GM06990 (cell line): Measurements from ENCODE around the gene GATAD2B.

Experiments used
- DNase-seq: peaks from one replicate; pipeline ENCODE4 v3.0.0-alpha.2; 2011; ENCODE audit not compliant: insufficient read length; ENCODE audit errors: extremely low read depth
- H3K27me3 ChIP-seq: replicated peaks from 2 replicates; pipeline ENCODE4 v1.6.0; 2011; ENCODE audit warnings: low read length; ENCODE audit not compliant: control insufficient read depth, insufficient read depth
- H3K36me3 ChIP-seq: 2 replicates; pipeline ENCODE4 v1.5.1; 2011; ENCODE audit warnings: low read length; ENCODE audit not compliant: control insufficient read depth, insufficient read depth
- H3K4me3 ChIP-seq: replicated peaks from 2 replicates; pipeline ENCODE4 v1.5.1; 2011; ENCODE audit warnings: low read depth, mild to moderate bottlenecking, control low read depth, low read length
- TF ChIP-seq, protein P1 (sequence below): IDR thresholded peaks from 2 replicates; pipeline ENCODE4 v1.5.1; 2011; ENCODE audit warnings: low read length, control low read depth, mild to moderate bottlenecking, inconsistent platforms; ENCODE audit not compliant: insufficient read depth, poor library complexity, severe bottlenecking

GATAD2B gene

DNA sequence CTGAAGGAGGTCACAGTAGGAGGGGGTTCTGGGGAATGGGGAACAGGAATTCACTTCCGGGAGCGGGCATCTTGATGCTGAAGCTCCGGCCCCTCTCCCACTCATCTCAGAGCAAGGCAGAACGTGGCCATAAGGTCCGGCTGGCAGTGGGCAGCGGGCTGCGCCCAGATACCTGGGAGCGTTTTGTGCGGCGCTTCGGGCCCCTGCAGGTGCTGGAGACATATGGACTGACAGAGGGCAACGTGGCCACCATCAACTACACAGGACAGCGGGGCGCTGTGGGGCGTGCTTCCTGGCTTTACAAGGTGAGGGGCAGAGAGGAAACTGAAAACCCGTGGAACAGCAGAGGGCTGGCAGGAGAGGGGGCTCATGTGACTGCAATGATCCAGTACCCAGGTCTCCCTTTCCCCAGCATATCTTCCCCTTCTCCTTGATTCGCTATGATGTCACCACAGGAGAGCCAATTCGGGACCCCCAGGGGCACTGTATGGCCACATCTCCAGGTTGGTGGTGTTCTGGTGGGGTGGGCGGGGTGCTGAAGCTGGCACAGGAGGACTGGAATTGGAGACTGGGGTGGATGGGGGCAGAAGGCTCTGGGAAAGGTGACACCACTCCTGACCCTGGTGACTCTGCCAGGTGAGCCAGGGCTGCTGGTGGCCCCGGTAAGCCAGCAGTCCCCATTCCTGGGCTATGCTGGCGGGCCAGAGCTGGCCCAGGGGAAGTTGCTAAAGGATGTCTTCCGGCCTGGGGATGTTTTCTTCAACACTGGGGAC lies 144.5 kb downstream of the GATAD2B start:
- TF ChIP-seq, protein P1, sequence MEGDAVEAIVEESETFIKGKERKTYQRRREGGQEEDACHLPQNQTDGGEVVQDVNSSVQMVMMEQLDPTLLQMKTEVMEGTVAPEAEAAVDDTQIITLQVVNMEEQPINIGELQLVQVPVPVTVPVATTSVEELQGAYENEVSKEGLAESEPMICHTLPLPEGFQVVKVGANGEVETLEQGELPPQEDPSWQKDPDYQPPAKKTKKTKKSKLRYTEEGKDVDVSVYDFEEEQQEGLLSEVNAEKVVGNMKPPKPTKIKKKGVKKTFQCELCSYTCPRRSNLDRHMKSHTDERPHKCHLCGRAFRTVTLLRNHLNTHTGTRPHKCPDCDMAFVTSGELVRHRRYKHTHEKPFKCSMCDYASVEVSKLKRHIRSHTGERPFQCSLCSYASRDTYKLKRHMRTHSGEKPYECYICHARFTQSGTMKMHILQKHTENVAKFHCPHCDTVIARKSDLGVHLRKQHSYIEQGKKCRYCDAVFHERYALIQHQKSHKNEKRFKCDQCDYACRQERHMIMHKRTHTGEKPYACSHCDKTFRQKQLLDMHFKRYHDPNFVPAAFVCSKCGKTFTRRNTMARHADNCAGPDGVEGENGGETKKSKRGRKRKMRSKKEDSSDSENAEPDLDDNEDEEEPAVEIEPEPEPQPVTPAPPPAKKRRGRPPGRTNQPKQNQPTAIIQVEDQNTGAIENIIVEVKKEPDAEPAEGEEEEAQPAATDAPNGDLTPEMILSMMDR = no peak
- no peak for DNase-seq
- Histone ChIP-seq H3K4me3 (no peak overlapping the region), H3K27me3 (no peaks in the 10 kb centered on the region), H3K36me3 (peaks cover 3% of the 10 kb centered on the region)

DNA sequence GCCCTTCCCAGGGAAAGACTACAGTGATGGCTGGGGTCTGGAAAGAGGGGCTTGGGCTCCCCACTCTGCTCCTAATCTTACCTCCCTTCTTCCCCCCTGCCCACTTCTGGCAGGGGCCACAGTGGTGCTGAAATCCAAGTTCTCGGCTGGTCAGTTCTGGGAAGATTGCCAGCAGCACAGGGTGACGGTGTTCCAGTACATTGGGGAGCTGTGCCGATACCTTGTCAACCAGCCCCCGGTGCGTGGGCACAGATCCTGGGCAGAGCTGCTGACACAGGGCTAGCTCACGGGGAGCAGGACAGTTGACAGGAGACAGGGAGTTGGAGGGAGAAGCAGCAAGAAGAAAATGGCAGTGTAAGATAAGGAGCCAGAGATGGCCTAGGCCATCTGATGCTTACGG lies 145.1 kb downstream of the GATAD2B start:
- Histone ChIP-seq H3K27me3 (no peaks in the 10 kb centered on the region), H3K4me3 (no peak overlapping the region), H3K36me3 (peaks cover 9% of the 10 kb centered on the region)
- TF ChIP-seq, protein P1 = no peak
- DNase-seq = no peak

DNA sequence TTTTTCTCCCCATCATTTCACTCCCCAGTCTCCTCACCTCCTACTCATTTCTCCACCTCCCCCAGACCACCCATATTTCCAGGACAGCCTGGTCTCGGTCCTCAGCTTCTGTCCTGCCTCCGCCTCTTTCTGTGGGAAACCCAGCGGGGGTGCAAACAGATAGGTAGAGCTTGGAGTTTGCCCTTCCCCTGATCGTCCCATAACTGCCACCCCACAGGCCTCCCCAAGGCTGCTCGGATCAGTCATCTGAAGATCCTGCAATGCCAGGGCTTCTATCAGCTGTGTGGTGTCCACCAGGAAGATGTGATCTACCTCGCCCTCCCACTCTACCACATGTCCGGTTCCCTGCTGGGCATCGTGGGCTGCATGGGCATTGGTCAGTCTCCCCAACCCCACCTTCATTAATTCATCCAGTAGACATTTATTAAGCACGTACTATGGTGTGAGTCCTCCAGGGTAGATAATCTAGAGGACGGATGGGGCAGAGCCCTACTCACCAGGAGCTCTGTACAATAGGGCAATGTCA lies 145.9 kb downstream of the GATAD2B start:
- Histone ChIP-seq H3K4me3 (no peak overlapping the region), H3K27me3 (no peaks in the 10 kb centered on the region), H3K36me3 (peaks cover 14% of the 10 kb centered on the region)
- TF ChIP-seq, protein P1 = no peak
- DNase-seq = no peak

DNA sequence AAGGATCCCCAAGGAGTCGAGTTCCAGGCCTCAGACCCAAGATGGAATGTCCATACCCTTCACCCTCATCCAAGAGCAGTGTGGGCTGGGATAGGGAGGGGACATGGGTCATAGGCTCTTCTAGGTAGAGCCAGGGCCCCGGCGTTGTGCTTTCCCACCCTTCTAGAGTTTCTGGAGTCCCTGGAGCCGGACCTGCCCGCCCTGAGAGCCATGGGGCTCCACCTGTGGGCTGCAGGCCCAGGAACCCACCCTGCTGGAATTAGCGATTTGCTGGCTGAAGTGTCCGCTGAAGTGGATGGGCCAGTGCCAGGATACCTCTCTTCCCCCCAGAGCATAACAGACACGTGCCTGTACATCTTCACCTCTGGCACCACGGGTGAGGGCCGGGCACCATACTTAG lies 146.4 kb downstream of the GATAD2B start:
- H3K27me3 ChIP-seq = no peaks in the 10 kb centered on the region
- peak overlapping the region; percentile 5 for H3K4me3 ChIP-seq
- H3K36me3 ChIP-seq = peaks cover 16% of the 10 kb centered on the region
- DNase-seq = no peak
- TF ChIP-seq, protein P1 = no peak

DNA sequence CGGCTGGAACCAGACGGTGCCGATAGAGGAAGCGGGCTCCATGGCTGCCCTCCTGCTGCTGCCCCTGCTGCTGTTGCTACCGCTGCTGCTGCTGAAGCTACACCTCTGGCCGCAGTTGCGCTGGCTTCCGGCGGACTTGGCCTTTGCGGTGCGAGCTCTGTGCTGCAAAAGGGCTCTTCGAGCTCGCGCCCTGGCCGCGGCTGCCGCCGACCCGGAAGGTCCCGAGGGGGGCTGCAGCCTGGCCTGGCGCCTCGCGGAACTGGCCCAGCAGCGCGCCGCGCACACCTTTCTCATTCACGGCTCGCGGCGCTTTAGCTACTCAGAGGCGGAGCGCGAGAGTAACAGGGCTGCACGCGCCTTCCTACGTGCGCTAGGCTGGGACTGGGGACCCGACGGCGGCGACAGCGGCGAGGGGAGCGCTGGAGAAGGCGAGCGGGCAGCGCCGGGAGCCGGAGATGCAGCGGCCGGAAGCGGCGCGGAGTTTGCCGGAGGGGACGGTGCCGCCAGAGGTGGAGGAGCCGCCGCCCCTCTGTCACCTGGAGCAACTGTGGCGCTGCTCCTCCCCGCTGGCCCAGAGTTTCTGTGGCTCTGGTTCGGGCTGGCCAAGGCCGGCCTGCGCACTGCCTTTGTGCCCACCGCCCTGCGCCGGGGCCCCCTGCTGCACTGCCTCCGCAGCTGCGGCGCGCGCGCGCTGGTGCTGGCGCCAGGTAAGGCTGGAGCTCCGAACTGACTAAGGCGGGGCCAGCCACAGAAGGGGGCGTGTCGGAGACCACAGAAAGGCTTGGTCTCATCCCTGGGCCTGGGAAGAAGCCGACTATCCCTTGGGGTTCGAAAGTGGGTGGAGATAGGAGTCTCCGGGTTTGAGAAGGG lies 147.1 kb downstream of the GATAD2B start:
- H3K4me3 ChIP-seq = peak overlapping the region; percentile 67
- DNase-seq = peak; percentile 81
- H3K27me3 ChIP-seq = no peaks in the 10 kb centered on the region
- TF ChIP-seq, protein P1 = no peak
- H3K36me3 ChIP-seq = peaks cover 20% of the 10 kb centered on the region
